ENCODE measurements around the gene ATP11A. TPM values are rescaled to one million over a fixed set of nuclear protein-coding genes. Genes with fewer than 3 reads are reported as not detected.

The ATP11A gene
- total RNA-seq, 1 donor from 2014 or later, result 114 TPM

DNA sequence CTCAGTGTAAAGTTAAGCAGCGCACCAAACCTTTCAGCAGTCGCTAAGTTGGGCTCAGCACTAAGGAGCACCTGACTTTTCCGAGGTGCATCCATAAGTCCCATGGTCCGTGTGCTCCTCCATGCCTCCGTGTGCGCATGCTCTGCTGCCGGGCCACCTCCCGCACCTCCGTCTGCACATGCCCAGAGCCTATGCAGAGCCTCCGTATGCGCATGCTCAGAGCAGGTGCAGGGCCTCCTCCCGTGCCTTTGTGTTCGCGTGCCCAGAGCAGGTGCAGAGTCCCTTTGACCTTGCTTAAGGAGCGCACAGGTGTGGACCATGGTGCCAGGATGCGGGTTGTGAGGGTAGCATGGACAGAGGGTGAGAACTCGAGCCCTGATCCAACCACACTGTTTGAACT is 46.0 kb downstream of the ATP11A start:
- TF ChIP-seq, protein P1, sequence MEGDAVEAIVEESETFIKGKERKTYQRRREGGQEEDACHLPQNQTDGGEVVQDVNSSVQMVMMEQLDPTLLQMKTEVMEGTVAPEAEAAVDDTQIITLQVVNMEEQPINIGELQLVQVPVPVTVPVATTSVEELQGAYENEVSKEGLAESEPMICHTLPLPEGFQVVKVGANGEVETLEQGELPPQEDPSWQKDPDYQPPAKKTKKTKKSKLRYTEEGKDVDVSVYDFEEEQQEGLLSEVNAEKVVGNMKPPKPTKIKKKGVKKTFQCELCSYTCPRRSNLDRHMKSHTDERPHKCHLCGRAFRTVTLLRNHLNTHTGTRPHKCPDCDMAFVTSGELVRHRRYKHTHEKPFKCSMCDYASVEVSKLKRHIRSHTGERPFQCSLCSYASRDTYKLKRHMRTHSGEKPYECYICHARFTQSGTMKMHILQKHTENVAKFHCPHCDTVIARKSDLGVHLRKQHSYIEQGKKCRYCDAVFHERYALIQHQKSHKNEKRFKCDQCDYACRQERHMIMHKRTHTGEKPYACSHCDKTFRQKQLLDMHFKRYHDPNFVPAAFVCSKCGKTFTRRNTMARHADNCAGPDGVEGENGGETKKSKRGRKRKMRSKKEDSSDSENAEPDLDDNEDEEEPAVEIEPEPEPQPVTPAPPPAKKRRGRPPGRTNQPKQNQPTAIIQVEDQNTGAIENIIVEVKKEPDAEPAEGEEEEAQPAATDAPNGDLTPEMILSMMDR (IDR thresholded peaks at IDR 0.05; ENCODE audit: unreplicated experiment), result no peak
- Mint-ChIP-seq H3K9me3 (no peaks in the 10 kb centered on the region), H3K4me1 (peaks cover 47% of the 10 kb centered on the region), H3K27ac (peak overlapping the region; percentile 92), H3K36me3 (no peaks in the 10 kb centered on the region), H3K4me3 (no peak overlapping the region), H3K27me3 (ENCODE audit: low read depth) (no peaks in the 10 kb centered on the region)
- DNase-seq (ENCODE audit: low spot score in 2 of 2, unreplicated experiment in 2 of 2), result no peak

DNA sequence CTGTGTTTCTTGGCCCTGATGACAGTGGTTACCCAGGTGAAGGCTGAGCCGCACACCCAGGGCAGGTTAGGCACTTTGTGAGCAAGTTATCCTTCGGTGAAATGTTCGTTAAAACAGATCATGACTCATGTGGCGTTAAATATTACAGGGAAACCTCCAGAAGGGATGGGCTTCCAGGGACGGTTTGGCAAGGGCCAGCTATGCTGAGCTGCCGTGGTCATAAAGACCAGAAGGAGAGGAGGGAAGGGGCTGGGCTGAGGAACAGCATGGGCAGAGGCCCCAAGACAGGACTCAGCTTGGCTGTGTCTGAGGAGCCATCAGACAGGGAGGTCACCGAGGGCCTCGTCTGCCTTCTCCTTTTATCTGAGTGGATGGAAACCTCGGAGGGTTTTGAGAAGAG is 47.5 kb downstream of the ATP11A start:
- peaks cover 43% of the 10 kb centered on the region for H3K4me1 Mint-ChIP-seq
- H3K36me3 Mint-ChIP-seq, result no peaks in the 10 kb centered on the region
- no peak overlapping the region for H3K27ac Mint-ChIP-seq
- no peak for DNase-seq (ENCODE audit: low spot score in 2 of 2, unreplicated experiment in 2 of 2)
- no peaks in the 10 kb centered on the region for H3K9me3 Mint-ChIP-seq
- H3K4me3 Mint-ChIP-seq, result no peak overlapping the region
- TF ChIP-seq, protein P1 (IDR thresholded peaks at IDR 0.05; ENCODE audit: unreplicated experiment), result no peak
- H3K27me3 Mint-ChIP-seq (ENCODE audit: low read depth), result no peaks in the 10 kb centered on the region

DNA sequence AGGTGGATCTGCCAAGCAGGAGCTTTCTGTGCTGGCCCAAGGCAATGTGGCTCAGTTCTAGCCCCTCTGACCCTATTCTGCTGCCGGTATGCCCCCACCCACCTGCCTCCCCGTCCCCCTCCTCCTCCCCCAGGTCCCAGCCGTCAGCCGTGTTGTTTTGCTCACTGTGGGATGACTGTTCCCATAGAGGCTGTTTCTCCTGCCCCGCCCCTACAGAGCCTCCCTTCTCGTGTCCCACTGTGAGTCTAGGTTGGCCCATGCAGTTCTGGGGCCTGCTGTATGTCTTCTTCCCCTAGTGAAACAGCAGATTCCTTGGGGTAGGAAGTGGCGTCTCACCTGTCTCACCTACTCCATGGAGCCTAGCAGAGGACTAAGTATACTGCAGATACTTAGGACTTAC is 48.8 kb downstream of the ATP11A start:
- H3K4me3 Mint-ChIP-seq, result no peak overlapping the region
- H3K4me1 Mint-ChIP-seq, result peaks cover 38% of the 10 kb centered on the region
- no peak overlapping the region for H3K27ac Mint-ChIP-seq
- DNase-seq (ENCODE audit: low spot score in 2 of 2, unreplicated experiment in 2 of 2), result no peak
- no peaks in the 10 kb centered on the region for H3K36me3 Mint-ChIP-seq
- H3K27me3 Mint-ChIP-seq (ENCODE audit: low read depth), result no peaks in the 10 kb centered on the region
- H3K9me3 Mint-ChIP-seq, result no peaks in the 10 kb centered on the region
- TF ChIP-seq, protein P1 (IDR thresholded peaks at IDR 0.05; ENCODE audit: unreplicated experiment), result no peak

DNA sequence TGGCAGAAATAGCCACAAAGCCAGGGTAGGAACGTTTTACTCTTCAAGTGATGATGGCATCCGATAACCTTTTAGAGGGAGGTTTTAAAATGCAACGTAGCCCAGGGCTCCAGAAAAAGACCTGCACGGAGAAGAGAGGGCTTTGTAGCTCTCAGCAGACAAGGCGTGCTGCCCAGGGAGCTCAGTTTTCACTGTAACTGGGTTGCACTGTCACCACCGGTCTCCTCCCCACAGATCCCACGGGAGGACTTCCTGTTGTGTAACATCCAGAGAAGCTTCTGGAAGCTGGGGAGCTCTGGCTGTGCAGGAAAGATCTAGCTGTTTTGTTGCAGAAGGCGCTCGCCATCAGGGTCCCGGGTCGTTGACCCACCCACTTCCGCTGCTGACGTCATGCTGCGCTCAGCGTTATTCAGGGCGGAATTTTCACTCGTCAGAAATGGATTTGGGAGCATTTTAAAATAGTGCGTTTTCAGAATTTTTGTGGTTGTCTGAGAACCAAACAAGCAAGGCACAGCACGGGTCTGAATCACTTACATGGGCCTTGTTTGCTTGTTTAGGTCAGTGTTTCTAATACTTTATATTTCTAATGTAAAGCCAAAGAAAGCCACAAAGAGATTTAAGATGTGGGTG is 50.8 kb downstream of the ATP11A start:
- Mint-ChIP-seq H3K27me3 (ENCODE audit: low read depth) (no peaks in the 10 kb centered on the region), H3K36me3 (no peaks in the 10 kb centered on the region), H3K4me3 (no peak overlapping the region), H3K4me1 (peaks cover 30% of the 10 kb centered on the region), H3K9me3 (no peaks in the 10 kb centered on the region), H3K27ac (peak overlapping the region; percentile 90)
- DNase-seq (ENCODE audit: low spot score in 2 of 2, unreplicated experiment in 2 of 2), result no peak
- TF ChIP-seq, protein P1 (IDR thresholded peaks at IDR 0.05; ENCODE audit: unreplicated experiment), result no peak

DNA sequence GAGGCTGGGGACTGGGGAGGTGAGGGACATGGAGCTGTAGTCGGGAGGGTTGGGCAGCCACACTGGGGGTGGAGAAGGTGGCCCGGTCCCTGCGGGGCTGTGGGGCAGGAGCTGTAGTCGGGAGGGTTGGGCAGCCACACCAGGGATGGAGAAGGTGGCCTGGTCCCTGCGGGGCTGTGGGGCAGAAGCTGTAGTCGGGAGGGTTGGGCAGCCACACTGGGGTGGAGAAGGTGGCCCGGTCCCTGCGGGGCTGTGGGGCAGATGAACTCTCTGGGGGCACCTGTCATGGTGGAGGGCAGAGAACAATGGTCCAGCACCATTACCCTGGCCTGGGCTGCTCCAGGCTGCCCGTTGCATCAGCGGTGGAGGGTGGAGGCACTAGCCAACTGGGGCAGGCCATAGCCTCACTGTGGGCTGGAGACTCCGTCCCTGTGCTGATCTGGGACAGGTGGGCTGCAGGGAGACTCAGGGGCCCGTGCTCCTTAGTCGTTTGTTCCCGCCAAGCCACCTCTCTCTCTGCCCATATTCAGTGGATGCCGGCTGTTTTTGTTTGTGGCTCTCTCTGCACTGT is 51.4 kb downstream of the ATP11A start:
- TF ChIP-seq, protein P1 (IDR thresholded peaks at IDR 0.05; ENCODE audit: unreplicated experiment), result no peak
- no peak overlapping the region for H3K4me3 Mint-ChIP-seq
- no peaks in the 10 kb centered on the region for H3K9me3 Mint-ChIP-seq
- H3K27me3 Mint-ChIP-seq (ENCODE audit: low read depth), result no peaks in the 10 kb centered on the region
- peak overlapping the region; percentile 90 for H3K27ac Mint-ChIP-seq
- no peak for DNase-seq (ENCODE audit: low spot score in 2 of 2, unreplicated experiment in 2 of 2)
- peaks cover 24% of the 10 kb centered on the region for H3K4me1 Mint-ChIP-seq
- H3K36me3 Mint-ChIP-seq, result no peaks in the 10 kb centered on the region
